Measurements from ENCODE around the gene SDF4. TPM values are rescaled to one million over a fixed set of nuclear protein-coding genes. Genes with fewer than 3 reads are reported as not detected.

Gene SDF4
- total RNA-seq, 1 experiment from 2014 or later: 128 TPM

DNA sequence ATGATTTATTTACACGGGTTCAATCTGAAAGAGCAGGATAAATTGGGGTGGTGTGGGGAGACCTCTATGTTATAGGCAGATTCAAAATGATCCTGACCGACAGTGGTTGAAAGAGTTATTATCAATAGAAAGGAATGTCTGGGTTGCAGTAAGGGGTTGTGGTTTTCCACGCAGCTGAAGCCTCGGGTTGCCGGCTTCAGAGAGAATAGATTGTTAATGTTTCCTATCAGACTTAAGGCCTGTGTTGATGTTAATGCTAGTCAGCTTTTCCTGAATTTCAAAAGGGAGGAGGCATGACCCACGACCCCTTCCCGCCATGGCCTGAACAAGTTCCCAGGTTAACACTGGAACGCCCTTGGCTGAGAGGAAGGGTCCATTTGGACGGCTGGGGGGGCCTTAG, 44.0 kb upstream of the SDF4 start:
- BruUV-seq (replicated peaks): no TSS peak
- TF ChIP-seq, protein P1, sequence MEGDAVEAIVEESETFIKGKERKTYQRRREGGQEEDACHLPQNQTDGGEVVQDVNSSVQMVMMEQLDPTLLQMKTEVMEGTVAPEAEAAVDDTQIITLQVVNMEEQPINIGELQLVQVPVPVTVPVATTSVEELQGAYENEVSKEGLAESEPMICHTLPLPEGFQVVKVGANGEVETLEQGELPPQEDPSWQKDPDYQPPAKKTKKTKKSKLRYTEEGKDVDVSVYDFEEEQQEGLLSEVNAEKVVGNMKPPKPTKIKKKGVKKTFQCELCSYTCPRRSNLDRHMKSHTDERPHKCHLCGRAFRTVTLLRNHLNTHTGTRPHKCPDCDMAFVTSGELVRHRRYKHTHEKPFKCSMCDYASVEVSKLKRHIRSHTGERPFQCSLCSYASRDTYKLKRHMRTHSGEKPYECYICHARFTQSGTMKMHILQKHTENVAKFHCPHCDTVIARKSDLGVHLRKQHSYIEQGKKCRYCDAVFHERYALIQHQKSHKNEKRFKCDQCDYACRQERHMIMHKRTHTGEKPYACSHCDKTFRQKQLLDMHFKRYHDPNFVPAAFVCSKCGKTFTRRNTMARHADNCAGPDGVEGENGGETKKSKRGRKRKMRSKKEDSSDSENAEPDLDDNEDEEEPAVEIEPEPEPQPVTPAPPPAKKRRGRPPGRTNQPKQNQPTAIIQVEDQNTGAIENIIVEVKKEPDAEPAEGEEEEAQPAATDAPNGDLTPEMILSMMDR (IDR thresholded peaks at IDR 0.05; ENCODE audit: unreplicated experiment): no peak
- peaks cover 23% of the 10 kb centered on the region for H3K36me3 Mint-ChIP-seq (ENCODE audit: insufficient read depth, unreplicated experiment)
- intact Hi-C loops (cut with micrococcal nuclease; ENCODE audit: unreplicated experiment): no loop called here
- no peak overlapping the region for H3K4me3 Mint-ChIP-seq (ENCODE audit: low read depth, unreplicated experiment)
- H3K27ac Mint-ChIP-seq (ENCODE audit: unreplicated experiment): no peak overlapping the region
- CTCF ChIA-PET: no interaction called here
- DNase-seq: no peak
- peaks cover 5% of the 10 kb centered on the region for H3K4me1 Mint-ChIP-seq (ENCODE audit: low read depth, unreplicated experiment)
- no peaks in the 10 kb centered on the region for H3K9me3 Mint-ChIP-seq (ENCODE audit: low read depth, unreplicated experiment)
- no peaks in the 10 kb centered on the region for H3K27me3 Mint-ChIP-seq (ENCODE audit: unreplicated experiment)

DNA sequence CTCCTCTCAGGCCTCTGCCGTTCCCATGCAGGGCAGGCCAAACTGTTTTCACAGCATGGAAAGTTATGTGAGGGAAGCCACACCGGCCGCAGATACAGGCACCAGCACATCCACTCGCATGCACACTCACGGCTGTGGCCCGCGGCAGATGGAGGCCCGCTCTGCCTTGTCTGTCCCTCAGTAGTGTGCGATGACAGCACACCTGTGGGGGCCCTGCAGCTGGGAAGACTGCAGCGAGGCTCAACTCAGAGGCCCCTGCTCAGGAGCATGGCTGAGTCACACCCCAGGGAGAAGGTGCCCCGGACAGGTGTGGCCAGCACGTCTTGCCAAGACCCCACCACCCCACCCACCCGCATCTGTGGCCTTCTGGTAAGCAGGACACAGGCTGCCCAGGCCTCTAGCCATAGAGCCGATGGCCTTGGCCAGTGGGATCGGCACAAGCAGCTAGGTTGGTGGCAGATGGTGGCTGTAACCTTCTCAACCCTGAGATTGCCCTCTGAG, 43.2 kb upstream of the SDF4 start:
- CTCF ChIA-PET: no interaction called here
- peaks cover 30% of the 10 kb centered on the region for H3K36me3 Mint-ChIP-seq (ENCODE audit: insufficient read depth, unreplicated experiment)

DNA sequence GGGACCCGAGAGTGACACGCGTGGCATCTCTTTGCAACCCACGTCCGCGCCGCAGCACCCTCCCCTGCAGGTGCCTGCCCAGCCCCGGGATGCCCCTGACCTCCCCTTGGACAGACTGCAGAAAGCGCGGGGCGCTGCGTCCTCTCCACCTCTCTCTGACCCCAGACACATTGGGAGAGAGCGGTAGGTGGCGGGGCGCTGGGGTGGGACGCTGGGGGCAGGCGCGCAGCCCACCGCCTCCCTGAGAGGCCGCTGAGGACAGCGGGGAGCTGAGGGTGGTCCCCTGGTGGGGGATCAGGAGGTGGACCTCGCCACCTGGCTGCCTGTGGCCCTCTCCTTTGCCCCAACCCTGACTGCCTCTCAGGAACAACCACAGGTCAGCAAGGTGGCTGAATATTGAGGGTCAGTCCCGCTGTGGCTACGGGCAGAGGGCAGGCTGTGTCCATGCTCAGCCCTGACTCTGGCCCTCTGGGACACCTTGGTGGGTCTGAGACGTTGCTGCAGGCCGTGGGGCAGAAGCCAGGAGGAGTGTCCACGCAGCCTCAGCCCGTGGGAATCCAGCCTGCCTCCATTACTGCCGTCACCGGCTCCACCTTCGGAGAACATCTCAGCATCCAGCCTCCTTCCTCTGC, 42.6 kb upstream of the SDF4 start:
- CTCF ChIA-PET: no interaction called here
- Mint-ChIP-seq H3K27me3 (ENCODE audit: unreplicated experiment) (no peaks in the 10 kb centered on the region), H3K9me3 (ENCODE audit: low read depth, unreplicated experiment) (no peaks in the 10 kb centered on the region), H3K4me1 (ENCODE audit: low read depth, unreplicated experiment) (peaks cover 14% of the 10 kb centered on the region), H3K4me3 (ENCODE audit: low read depth, unreplicated experiment) (peak overlapping the region; percentile 85), H3K36me3 (ENCODE audit: insufficient read depth, unreplicated experiment) (peaks cover 35% of the 10 kb centered on the region), H3K27ac (ENCODE audit: unreplicated experiment) (no peak overlapping the region)
- DNase-seq: no peak
- BruUV-seq (replicated peaks): no TSS peak
- TF ChIP-seq, protein P1 (IDR thresholded peaks at IDR 0.05; ENCODE audit: unreplicated experiment): no peak
- intact Hi-C loops (cut with micrococcal nuclease; ENCODE audit: unreplicated experiment): no loop called here

More for the DNA sequence above, 43.2 kb upstream of the SDF4 start:
- intact Hi-C loops (cut with micrococcal nuclease; ENCODE audit: unreplicated experiment): no loop called here
- Mint-ChIP-seq H3K4me3 (ENCODE audit: low read depth, unreplicated experiment) (peak overlapping the region; percentile 85), H3K27me3 (ENCODE audit: unreplicated experiment) (no peaks in the 10 kb centered on the region), H3K4me1 (ENCODE audit: low read depth, unreplicated experiment) (peaks cover 13% of the 10 kb centered on the region), H3K27ac (ENCODE audit: unreplicated experiment) (no peak overlapping the region), H3K9me3 (ENCODE audit: low read depth, unreplicated experiment) (no peaks in the 10 kb centered on the region)
- no peak for DNase-seq
- TF ChIP-seq, protein P1 (IDR thresholded peaks at IDR 0.05; ENCODE audit: unreplicated experiment): no peak
- BruUV-seq (replicated peaks): no TSS peak

DNA sequence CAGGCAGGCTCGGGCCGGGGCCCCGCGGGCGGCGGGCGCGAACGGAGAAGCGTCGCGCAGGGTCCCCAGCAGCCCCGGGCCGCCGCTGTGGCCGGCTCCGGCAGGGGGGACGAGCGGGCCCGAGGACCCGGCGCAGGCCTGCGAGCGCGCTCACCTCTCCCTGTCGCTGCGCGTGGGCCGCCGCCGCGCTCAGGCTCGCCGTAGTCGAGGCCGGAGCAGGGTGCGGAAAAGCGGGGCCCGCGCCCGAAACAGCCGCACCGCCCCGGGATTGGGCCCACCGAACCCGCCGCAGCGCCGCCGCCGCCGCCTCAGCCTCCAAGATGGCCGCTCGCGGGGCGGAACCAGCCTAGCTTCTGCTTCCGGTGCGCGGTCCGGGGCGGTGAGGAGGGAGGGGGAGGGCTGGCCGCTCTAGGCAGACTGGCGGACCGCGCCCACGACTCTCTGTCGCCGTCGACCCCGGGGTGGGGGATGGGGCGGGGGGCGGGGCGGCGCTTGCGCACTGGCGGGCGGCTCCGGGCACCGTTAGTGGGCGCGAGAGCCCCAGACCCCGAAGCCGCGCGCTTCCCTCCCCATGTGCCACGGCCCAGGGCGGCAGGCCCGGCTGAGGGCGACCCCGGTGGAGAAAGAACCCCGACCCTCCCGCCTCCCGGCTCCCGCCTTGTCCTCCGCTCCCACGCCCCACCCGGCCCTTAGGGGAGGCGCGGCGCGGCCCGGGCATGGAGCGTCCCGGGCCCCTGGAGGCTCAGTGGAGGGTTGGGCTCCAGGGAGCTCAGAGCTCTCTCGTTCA, 41.9 kb upstream of the SDF4 start, which contains the start of gene UBE2J2:
Gene UBE2J2, minus strand, starts transcription at position 343 of the 787 bp plus-strand sequence. CDS start 5,862 bp downstream, outside the sequence.
- Mint-ChIP-seq H3K9me3 (ENCODE audit: low read depth, unreplicated experiment) (no peaks in the 10 kb centered on the region), H3K36me3 (ENCODE audit: insufficient read depth, unreplicated experiment) (peaks cover 36% of the 10 kb centered on the region), H3K27ac (ENCODE audit: unreplicated experiment) (peak within 1 kb of the TSS; percentile 64), H3K27me3 (ENCODE audit: unreplicated experiment) (no peaks in the 10 kb centered on the region), H3K4me1 (ENCODE audit: low read depth, unreplicated experiment) (peaks cover 14% of the 10 kb centered on the region), H3K4me3 (ENCODE audit: low read depth, unreplicated experiment) (peak within 1 kb of the TSS; percentile 85)
- no TSS peak for BruUV-seq (replicated peaks)
- CTCF ChIA-PET: interaction anchor here (0.6 to 0.8 kb wide), 4 partner anchors 8 to 759 kb away, joined by 3 to 7 read pairs (median 4); no protein-coding TSS in a partner anchor
- TF ChIP-seq, protein P1 (IDR thresholded peaks at IDR 0.05; ENCODE audit: unreplicated experiment): no peak
- DNase-seq: peak; percentile 88
- intact Hi-C loops (cut with micrococcal nuclease; ENCODE audit: unreplicated experiment): no loop called here
